ENCODE measurements around the gene ATP2C2.

The ATP2C2 gene

GRCh38 chr16:84478172-84478947, 110.0 kb downstream of the ATP2C2 start:
- DNase-seq, result no peak

- DNase-seq, result no peak
Measured at GRCh38 chr16:84479716-84480450, 111.5 kb downstream of the ATP2C2 start.

DNA sequence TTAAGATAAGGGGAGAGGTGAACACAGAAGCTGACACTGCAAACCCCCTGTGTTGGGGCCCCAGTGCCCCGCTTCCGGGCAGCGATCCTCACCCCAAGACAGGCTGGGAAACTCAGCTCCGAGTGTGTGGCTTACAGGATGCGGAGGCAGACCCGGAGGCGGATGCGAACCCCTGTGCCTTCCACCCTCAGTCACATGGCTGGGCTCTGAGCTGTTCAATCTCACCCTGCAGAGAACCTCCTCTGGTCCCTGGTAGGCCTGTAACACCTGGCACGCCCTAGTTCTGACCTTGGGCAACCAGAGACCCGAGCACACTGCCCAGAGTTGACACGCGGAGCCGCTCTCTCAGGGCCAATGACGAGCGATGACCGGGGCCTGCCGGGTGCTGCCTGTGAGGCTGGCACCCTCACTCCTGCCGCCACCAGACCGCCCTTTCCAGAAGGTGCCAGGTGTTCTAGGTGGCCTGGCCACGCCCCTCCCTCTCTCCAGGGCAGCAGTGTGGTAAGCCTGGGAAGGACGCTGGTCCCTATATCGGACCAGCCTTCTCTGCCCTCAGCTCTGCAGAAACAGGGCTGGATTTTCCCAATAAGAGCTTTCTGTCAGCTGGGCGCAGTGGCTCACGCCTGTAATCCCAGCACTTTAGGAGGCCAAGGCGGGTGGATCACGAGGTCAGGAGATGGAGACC, 112.9 kb downstream of the ATP2C2 start:
- DNase-seq, result no peak

- no peak for DNase-seq
Measured at GRCh38 chr16:84482001-84482891, 113.9 kb downstream of the ATP2C2 start.

- no peak for DNase-seq
Measured at GRCh38 chr16:84482951-84483881, 114.9 kb downstream of the ATP2C2 start.

DNA sequence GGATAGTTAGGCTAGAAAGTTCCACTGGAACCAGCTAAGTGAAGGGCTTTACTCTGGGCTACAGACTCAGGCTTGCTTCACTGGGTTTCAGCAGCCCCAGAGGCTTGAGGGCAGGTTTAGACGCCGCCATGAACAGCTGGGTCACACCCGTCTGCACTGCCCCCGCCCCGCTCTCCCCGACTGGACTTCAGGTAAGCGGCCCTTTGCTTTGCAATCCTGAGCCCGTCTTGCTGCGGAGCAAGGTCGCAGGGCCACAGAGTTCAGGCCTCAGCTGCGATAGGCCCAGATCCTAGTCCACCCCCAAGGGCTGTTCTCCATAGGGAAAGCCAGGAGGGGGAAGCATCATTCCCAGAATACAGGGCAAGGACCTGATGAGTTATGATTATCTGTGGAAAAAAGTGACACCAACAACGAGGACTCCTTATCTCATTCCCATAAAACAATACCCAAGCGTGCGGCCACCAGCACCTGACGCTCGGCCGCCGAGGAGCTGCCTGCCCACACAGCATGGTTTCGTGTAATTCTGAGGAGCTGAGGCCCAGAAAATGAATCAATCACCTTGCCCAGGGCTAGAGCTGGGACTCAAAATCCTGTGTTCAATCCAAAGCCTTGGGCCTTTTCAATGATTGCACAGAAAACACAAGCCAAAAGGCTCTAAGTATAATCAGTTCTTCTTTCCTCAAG, 115.7 kb downstream of the ATP2C2 start:
- no peak for DNase-seq

GRCh38 chr16:84484579-84485254, 116.4 kb downstream of the ATP2C2 start:
- no peak for DNase-seq

DNA sequence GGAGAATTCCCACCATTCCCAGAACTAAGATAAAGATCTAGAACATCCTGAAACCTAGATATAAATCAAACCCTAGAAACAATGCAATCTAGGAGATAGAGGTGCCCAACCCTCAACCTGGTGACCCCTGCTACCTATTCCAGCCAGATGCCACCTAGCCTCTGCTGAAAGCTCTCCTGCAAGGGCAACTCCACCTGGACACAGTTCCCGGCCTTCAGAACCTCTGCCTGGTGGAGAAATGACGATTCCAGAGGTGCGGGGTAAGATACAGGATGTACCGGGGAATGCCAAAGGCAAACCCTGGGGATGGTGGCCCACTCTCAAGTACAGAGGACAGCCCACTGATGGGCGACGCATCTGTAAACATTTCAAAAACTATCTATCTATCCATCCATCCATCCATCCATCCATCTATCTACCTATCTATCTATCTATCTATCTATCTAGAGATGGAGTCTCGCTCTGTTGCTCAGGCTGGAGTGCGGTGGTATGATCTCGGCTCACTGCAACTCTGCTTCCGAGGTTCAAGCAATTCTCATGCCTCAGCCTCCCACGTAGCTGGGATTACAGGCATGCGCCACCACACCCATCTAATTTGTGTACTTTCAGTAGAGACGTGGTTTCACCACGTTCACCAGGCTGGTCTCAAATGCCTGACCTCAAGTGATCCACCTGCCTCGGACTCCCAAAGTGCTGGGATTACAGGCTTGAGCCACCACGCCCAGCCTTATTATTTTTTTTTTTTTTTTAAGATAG, 117.1 kb downstream of the ATP2C2 start:
- DNase-seq, result no peak

DNA sequence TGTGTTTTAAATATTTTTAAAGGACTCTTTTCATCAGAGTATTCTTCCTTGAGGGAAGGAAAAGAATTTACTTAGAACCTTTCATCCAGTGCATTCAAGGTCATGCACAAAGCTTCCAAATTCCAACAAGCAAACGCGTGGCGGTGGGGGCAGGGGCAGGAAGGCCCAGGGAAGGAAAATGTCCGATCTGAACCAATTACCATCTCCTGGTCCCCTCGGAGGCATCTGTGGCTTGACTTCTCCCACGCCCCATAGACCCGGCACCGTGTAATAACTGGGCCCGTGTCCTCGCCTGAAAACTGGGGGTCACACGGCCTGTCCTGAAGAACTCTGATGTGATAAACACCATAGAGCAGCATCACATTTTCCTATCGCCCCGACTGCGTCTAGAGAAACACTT, 117.8 kb downstream of the ATP2C2 start:
- DNase-seq, result no peak

- DNase-seq, result no peak
Measured at GRCh38 chr16:84486551-84487235, 118.4 kb downstream of the ATP2C2 start.

GRCh38 chr16:84487358-84487757, 119.0 kb downstream of the ATP2C2 start:
- no peak for DNase-seq

- no peak for DNase-seq
Measured at GRCh38 chr16:84489131-84489530, 120.8 kb downstream of the ATP2C2 start.

GRCh38 chr16:84495506-84495905, 127.2 kb downstream of the ATP2C2 start:
- no peak for DNase-seq

- DNase-seq, result no peak
Measured at GRCh38 chr16:84496991-84497390, 128.7 kb downstream of the ATP2C2 start.

GRCh38 chr16:84497418-84498222, 129.3 kb downstream of the ATP2C2 start:
- no peak for DNase-seq

- DNase-seq, result no peak
Measured at GRCh38 chr16:84498223-84498610, 129.9 kb downstream of the ATP2C2 start.

GRCh38 chr16:84498859-84499620, 130.7 kb downstream of the ATP2C2 start:
- DNase-seq, result no peak

Measured in activated CD4-positive, CD25-positive, alpha-beta regulatory T cell (primary cell).